HS-5 (cell line): Measurements from ENCODE around the gene EPHX1.

Source experiments
- DNase-seq: peaks from one replicate; pipeline ENCODE4 v3.0.0-alpha.2; 2012; ENCODE audit warnings: low read depth

The EPHX1 gene

GRCh38 chr1:225842788-225843425, 33.0 kb downstream of the EPHX1 start:
- no peak for DNase-seq

- DNase-seq = no peak
These were observed 33.5 kb downstream of the EPHX1 start for GRCh38 chr1:225843426-225843795.

- DNase-seq = no peak
These were observed 34.5 kb downstream of the EPHX1 start for GRCh38 chr1:225844236-225845061.

- no peak for DNase-seq
These were observed 35.2 kb downstream of the EPHX1 start for GRCh38 chr1:225845097-225845496.

- DNase-seq = no peak
These were observed 35.8 kb downstream of the EPHX1 start for GRCh38 chr1:225845571-225846259.

- DNase-seq = no peak
These were observed 36.7 kb downstream of the EPHX1 start for GRCh38 chr1:225846331-225847310.

- DNase-seq = no peak
These were observed 37.7 kb downstream of the EPHX1 start for GRCh38 chr1:225847610-225848009.

- no peak for DNase-seq
These were observed 38.4 kb downstream of the EPHX1 start for GRCh38 chr1:225848030-225848955.

- DNase-seq = no peak
These were observed 40.0 kb downstream of the EPHX1 start for GRCh38 chr1:225849925-225850324.

- DNase-seq = no peak
These were observed 40.4 kb downstream of the EPHX1 start for GRCh38 chr1:225850370-225850769.

- DNase-seq = no peak
These were observed 41.9 kb downstream of the EPHX1 start for GRCh38 chr1:225851805-225852204.

GRCh38 chr1:225852413-225853124, 42.6 kb downstream of the EPHX1 start:
- no peak for DNase-seq

- DNase-seq = no peak
These were observed 43.5 kb downstream of the EPHX1 start for GRCh38 chr1:225853441-225853840.

GRCh38 chr1:225855503-225856300, 45.8 kb downstream of the EPHX1 start:
- DNase-seq = no peak

- DNase-seq = no peak
These were observed 47.3 kb downstream of the EPHX1 start for GRCh38 chr1:225857256-225857655.

- no peak for DNase-seq
These were observed 49.2 kb downstream of the EPHX1 start for GRCh38 chr1:225859151-225859550.

- no peak for DNase-seq
These were observed 50.2 kb downstream of the EPHX1 start for GRCh38 chr1:225860107-225860506.

GRCh38 chr1:225860876-225861441, 51.0 kb downstream of the EPHX1 start:
- no peak for DNase-seq
